Measurements from ENCODE around the gene PJA2.

Gene PJA2

GRCh38 chr5:109350537-109351270, 59.1 kb downstream of the PJA2 start:
- in situ Hi-C loops (cut with MboI; ENCODE audit: low sequenced_read_pairs), result no loop called here

- in situ Hi-C loops (cut with MboI; ENCODE audit: low sequenced_read_pairs), result no loop called here
Observed at GRCh38 chr5:109349388-109349787, 60.4 kb downstream of the PJA2 start.

- in situ Hi-C loops (cut with MboI; ENCODE audit: low sequenced_read_pairs), result no loop called here
Observed at GRCh38 chr5:109347252-109347888, 62.4 kb downstream of the PJA2 start.

GRCh38 chr5:109345699-109346098, 64.1 kb downstream of the PJA2 start:
- in situ Hi-C loops (cut with MboI; ENCODE audit: low sequenced_read_pairs), result no loop called here

- in situ Hi-C loops (cut with MboI; ENCODE audit: low sequenced_read_pairs), result no loop called here
Observed at GRCh38 chr5:109340351-109340750, 69.4 kb downstream of the PJA2 start.

GRCh38 chr5:109335114-109335513, 74.7 kb downstream of the PJA2 start:
- in situ Hi-C loops (cut with MboI; ENCODE audit: low sequenced_read_pairs), result no loop called here

- in situ Hi-C loops (cut with MboI; ENCODE audit: low sequenced_read_pairs), result no loop called here
Observed at GRCh38 chr5:109334056-109334455, 75.7 kb downstream of the PJA2 start.

- in situ Hi-C loops (cut with MboI; ENCODE audit: low sequenced_read_pairs), result no loop called here
Observed at GRCh38 chr5:109329333-109330237, 80.2 kb downstream of the PJA2 start.

GRCh38 chr5:109328626-109329025, 81.1 kb downstream of the PJA2 start:
- in situ Hi-C loops (cut with MboI; ENCODE audit: low sequenced_read_pairs), result no loop called here

GRCh38 chr5:109327570-109327969, 82.2 kb downstream of the PJA2 start:
- in situ Hi-C loops (cut with MboI; ENCODE audit: low sequenced_read_pairs), result no loop called here

GRCh38 chr5:109326919-109327318, 82.9 kb downstream of the PJA2 start:
- in situ Hi-C loops (cut with MboI; ENCODE audit: low sequenced_read_pairs), result no loop called here

GRCh38 chr5:109325456-109325855, 84.3 kb downstream of the PJA2 start:
- in situ Hi-C loops (cut with MboI; ENCODE audit: low sequenced_read_pairs), result no loop called here

- in situ Hi-C loops (cut with MboI; ENCODE audit: low sequenced_read_pairs), result no loop called here
Observed at GRCh38 chr5:109324931-109325330, 84.8 kb downstream of the PJA2 start.

- in situ Hi-C loops (cut with MboI; ENCODE audit: low sequenced_read_pairs), result no loop called here
Observed at GRCh38 chr5:109324351-109324750, 85.4 kb downstream of the PJA2 start.

- in situ Hi-C loops (cut with MboI; ENCODE audit: low sequenced_read_pairs), result no loop called here
Observed at GRCh38 chr5:109322694-109323093, 87.1 kb downstream of the PJA2 start.

- in situ Hi-C loops (cut with MboI; ENCODE audit: low sequenced_read_pairs), result no loop called here
Observed at GRCh38 chr5:109319351-109319750, 90.4 kb downstream of the PJA2 start.

GRCh38 chr5:109318455-109319108, 91.2 kb downstream of the PJA2 start:
- in situ Hi-C loops (cut with MboI; ENCODE audit: low sequenced_read_pairs), result no loop called here

GRCh38 chr5:109316634-109317033, 93.1 kb downstream of the PJA2 start:
- in situ Hi-C loops (cut with MboI; ENCODE audit: low sequenced_read_pairs), result no loop called here

- in situ Hi-C loops (cut with MboI; ENCODE audit: low sequenced_read_pairs), result no loop called here
Observed at GRCh38 chr5:109315245-109315644, 94.5 kb downstream of the PJA2 start.

- in situ Hi-C loops (cut with MboI; ENCODE audit: low sequenced_read_pairs), result no loop called here
Observed at GRCh38 chr5:109313127-109313526, 96.6 kb downstream of the PJA2 start.

GRCh38 chr5:109312695-109313094, 97.1 kb downstream of the PJA2 start:
- in situ Hi-C loops (cut with MboI; ENCODE audit: low sequenced_read_pairs), result no loop called here
